SH-SY5Y (cell line): ENCODE measurements around the gene SDK1.

Experiments
- GATA2 ChIP-seq: IDR thresholded peaks from 2 replicates; pipeline ENCODE4 v1.6.1; 2011; ENCODE audit warnings: mild to moderate bottlenecking, low read depth, low read length
- GATA3 ChIP-seq: IDR thresholded peaks from 2 replicates; pipeline ENCODE4 v1.6.1; 2011; ENCODE audit warnings: low read depth, mild to moderate bottlenecking, low read length, moderate library complexity

DNA sequence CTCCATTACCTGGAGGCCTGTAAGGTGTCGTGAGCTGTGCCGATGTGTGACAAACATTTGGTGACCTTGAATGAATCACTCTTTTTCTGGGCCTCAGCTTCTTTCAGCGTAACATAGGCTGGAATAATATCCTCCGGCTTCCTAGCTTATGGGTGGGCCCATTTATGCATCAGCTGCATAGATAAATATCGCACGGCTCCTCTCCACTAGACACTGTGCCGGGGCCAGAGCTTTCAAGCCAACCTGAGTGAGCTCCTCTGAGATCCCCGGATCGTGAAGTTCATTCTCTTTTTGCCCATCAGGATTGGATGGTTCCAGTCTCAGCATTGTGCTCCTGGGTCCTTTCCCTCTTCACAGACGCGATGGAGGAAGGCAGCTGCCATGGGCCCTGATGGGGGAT, 806.8 kb downstream of the SDK1 start:
- TF ChIP-seq GATA2 (no peak), GATA3 (no peak)
